HepG2 (cell line): Measurements from ENCODE around the gene FMNL2. TPM values are rescaled to one million over a fixed set of nuclear protein-coding genes. Genes with fewer than 3 reads are reported as not detected.

Experiments used
- ATAC-seq: fragments of 200-7000 bp; cut with Tn5 transposase; 3 replicates; pipeline ENCODE4 v1.9.1; 2020; ENCODE audit warnings: mild to moderate bottlenecking, moderate library complexity
- BruUV-seq: library from RNA; stranded (reverse); fragments of 400-500 nt; replicated peaks from 2 replicates; lab custom pipeline; 2021; lab: Mats Ljungman, UMichigan
- CTCF ChIA-PET: fragments of 300-600 bp; formaldehyde crosslinking; extraction: SDS; loops from one replicate; lab custom pipeline; 2021; ENCODE audit warnings: low total read pairs, inconsistent platforms, low intra/inter-chr PET ratio; lab: Yijun Ruan, JAX
- POLR2A ChIA-PET: fragments of 350-600 bp; sonication (Branson Sonifier 250); formaldehyde crosslinking; loops from one replicate; lab custom pipeline; 2020; ENCODE audit warnings: antibody characterized with exemption, inconsistent platforms; lab: Yijun Ruan, JAX
- DNase-seq: peaks from one replicate; pipeline ENCODE4 v3.0.0-alpha.2; 2015; ENCODE audit warnings: low spot score
- FAIRE-seq: peaks from 3 replicates; lab custom pipeline; 2011; peaks lifted over from hg19 to GRCh38; lab: Jason Lieb, UNC
- H2AFZ ChIP-seq: one replicate; pipeline ENCODE4 v1.6.1; 2011; ENCODE audit warnings: low read length, inconsistent platforms
- H3K27ac ChIP-seq: fragments of 300-600 bp; 3 replicates; pipeline ENCODE4 v1.8.0; 2011; ENCODE audit warnings: mixed run types, mild to moderate bottlenecking, mixed read lengths, low read length, inconsistent platforms; ENCODE audit not compliant: insufficient read depth; ENCODE audit errors: extremely low read length
- H3K27me3 ChIP-seq, 2 experiments: fragments of 200-600 bp in 1 of 2; 2 replicates in 1 of 2; 3 replicates in 1 of 2; pipeline versions ENCODE4 v1.6.0 to v1.8.0; 2011; ENCODE audit warnings: low read length in 2 of 2, mild to moderate bottlenecking in 2 of 2, moderate library complexity in 2 of 2, inconsistent platforms in 1 of 2; ENCODE audit not compliant: insufficient read depth in 2 of 2, control insufficient read depth in 1 of 2
- H3K36me3 ChIP-seq, 2 experiments: fragments of 200-600 bp in 1 of 2; replicated peaks in 1 of 2; 2 replicates in 1 of 2; 3 replicates in 1 of 2; pipeline versions ENCODE4 v1.5.1 to v1.8.0; 2011; ENCODE audit warnings: low read length in 2 of 2, inconsistent platforms in 1 of 2; ENCODE audit not compliant: insufficient read depth in 2 of 2, control insufficient read depth in 1 of 2
- H3K4me1 ChIP-seq: 2 replicates; pipeline ENCODE4 v1.5.1; 2012; ENCODE audit warnings: low read length, inconsistent platforms; ENCODE audit not compliant: insufficient read depth
- H3K4me2 ChIP-seq: 2 replicates; pipeline ENCODE4 v1.6.0; 2011; ENCODE audit warnings: low read depth, low read length, inconsistent platforms
- H3K4me3 ChIP-seq, 3 experiments: fragments of 200-600 bp in 1 of 3; sonication (generic), shearing (Covaris generic) in 1 of 3; replicated peaks in 1 of 3; 2 replicates each; pipeline ENCODE4 v1.5.1; 2011 to 2016; ENCODE audit warnings: low read length in 3 of 3, inconsistent platforms in 2 of 3, low read depth in 2 of 3, mild to moderate bottlenecking in 2 of 3, control low read depth in 1 of 3, mixed read lengths in 1 of 3; ENCODE audit not compliant: insufficient read depth in 1 of 3
- H3K79me2 ChIP-seq: one replicate; pipeline ENCODE4 v1.6.1; 2011; ENCODE audit warnings: low read length, inconsistent platforms; ENCODE audit not compliant: insufficient read depth
- H3K9ac ChIP-seq: 2 replicates; pipeline ENCODE4 v1.6.0; 2011; ENCODE audit warnings: mild to moderate bottlenecking, low read depth, low read length, inconsistent platforms; ENCODE audit not compliant: insufficient read depth
- H3K9me3 ChIP-seq: 2 replicates; pipeline ENCODE4 v1.5.1; 2012; ENCODE audit warnings: mild to moderate bottlenecking, low read length
- H4K20me1 ChIP-seq: 2 replicates; pipeline ENCODE4 v1.6.0; 2011; ENCODE audit warnings: inconsistent platforms, mild to moderate bottlenecking, low read length, moderate library complexity; ENCODE audit not compliant: insufficient read depth
- DNMT1 ChIP-seq: sonication (generic); formaldehyde crosslinking; IDR thresholded peaks from 2 replicates; pipeline ENCODE4 v1.5.1; 2020; ENCODE audit warnings: mild to moderate bottlenecking, missing genetic modification reagents
- FIP1L1 ChIP-seq: fragments of 200-400 bp; formaldehyde crosslinking; IDR thresholded peaks from 2 replicates; pipeline ENCODE4 v1.6.1; 2018; ENCODE audit warnings: low read depth, mild to moderate bottlenecking, low read length, moderate library complexity, borderline replicate concordance; ENCODE audit not compliant: insufficient read depth
- FOXK1 ChIP-seq: sonication (generic); formaldehyde crosslinking; IDR thresholded peaks from 2 replicates; pipeline ENCODE4 v1.4.0; 2020; ENCODE audit warnings: low read depth, missing genetic modification reagents, borderline replicate concordance
- HES4 ChIP-seq: sonication (generic); formaldehyde crosslinking; IDR thresholded peaks from 2 replicates; pipeline ENCODE4 v1.9.0; 2021; ENCODE audit warnings: mild to moderate bottlenecking, missing genetic modification reagents, borderline replicate concordance
- IKZF1 ChIP-seq: fragments of 450-650 bp; IDR thresholded peaks from 2 replicates; pipeline ENCODE4 v1.7.1; 2016
- KDM1A ChIP-seq: IDR thresholded peaks from 2 replicates; pipeline ENCODE4 v1.6.1; 2016; ENCODE audit warnings: missing compliant biosample characterization
- RBM22 ChIP-seq: fragments of 200-400 bp; formaldehyde crosslinking; optimal IDR thresholded peaks from 2 replicates; pipeline ENCODE3; 2017; ENCODE audit warnings: mild to moderate bottlenecking, low read length, moderate library complexity
- SMAD1 ChIP-seq: sonication (generic); formaldehyde crosslinking; IDR thresholded peaks from 2 replicates; pipeline ENCODE4 v1.4.0; 2020; ENCODE audit warnings: missing genetic modification reagents, low read depth, mild to moderate bottlenecking, borderline replicate concordance
- TIGD3 ChIP-seq: sonication (generic); formaldehyde crosslinking; IDR thresholded peaks from 2 replicates; pipeline ENCODE4 v1.5.1; 2020; ENCODE audit warnings: mild to moderate bottlenecking, missing genetic modification reagents, borderline replicate concordance
- ZNF251 ChIP-seq: sonication (generic); formaldehyde crosslinking; IDR thresholded peaks from 2 replicates; pipeline ENCODE4 v1.9.0; 2021; ENCODE audit warnings: mild to moderate bottlenecking, missing genetic modification reagents
- ZNF737 ChIP-seq: sonication (generic); formaldehyde crosslinking; IDR thresholded peaks from 2 replicates; pipeline ENCODE4 v1.5.0; 2020; ENCODE audit warnings: missing genetic modification reagents, mild to moderate bottlenecking, borderline replicate concordance
- WGBS: methylation state at CpG from one replicate; pipeline ENCODE4 v1.1.6; 2017; ENCODE audit warnings: low lambda C conversion rate; 5-methylcytosine and 5-hydroxymethylcytosine counted together
- in situ Hi-C: cut with HindIII; loops from 2 replicates; pipeline ENCODE4 v1.10.0; 2017; ENCODE audit warnings: low pct_unique_long_range_greater_than_20kb; ENCODE audit not compliant: extremely low pct_ligation_motif_present
- intact Hi-C: fragments of 100-400 bp; cut with micrococcal nuclease; formaldehyde crosslinking; loops from one replicate; pipeline ENCODE4 v1.10.0; 2022; ENCODE audit not compliant: unreplicated experiment
- polyA plus RNA-seq, 8 experiments: library from polyadenylated mRNA; depleted of rRNA in 3 of 8; stranded (reverse) in 7 of 8; unstranded in 1 of 8; fragments of >200 nt; fragmentation: Illumina TruSeq in 4 of 8; extraction: Trizol in 4 of 8; gene quantifications; 2 replicates each; pipeline versions ENCODE4 v1.2.1 to v1.2.3, GENCODE V29; 2011 to 2016; ENCODE audit warnings: low read depth in 4 of 8, missing spikeins in 1 of 8, mixed read lengths in 1 of 8; ENCODE audit not compliant: insufficient read depth in 1 of 8
- total RNA-seq, 5 experiments: library from RNA; depleted of rRNA; stranded (reverse); fragments of >200 nt; fragmentation: Illumina TruSeq; extraction: Trizol; gene quantifications; 2 replicates each; pipeline ENCODE4 v1.2.3, GENCODE V29; 2016; ENCODE audit warnings: low read depth in 1 of 5

FMNL2 gene
- total and polyA plus RNA-seq, 2 of the 13 experiments (the other 11 are each of a cell fraction or from before 2014, with no cell fraction given) = 66.5 to 67.7 TPM

- H3K9ac ChIP-seq = no peak overlapping the region
- DNase-seq (no peak), FAIRE-seq (no peak), ATAC-seq (no peak)
- no TSS peak for BruUV-seq
- peaks cover 34% of the 10 kb centered on the region for H3K4me1 ChIP-seq
- 95% methylated on average over 4 of the region's 4 CpGs for WGBS
- intact Hi-C loops = no loop called here
- H2AFZ ChIP-seq = no peak overlapping the region
- CTCF ChIA-PET = no interaction called here
- in situ Hi-C loops = no loop called here
- peaks cover 98% of the 10 kb centered on the region for H3K79me2 ChIP-seq
- H3K36me3 ChIP-seq = no peaks in the 10 kb centered on the region; a peak in 2 of 5 replicates
- no peak overlapping the region for H3K4me2 ChIP-seq
- peaks cover 7% of the 10 kb centered on the region; the same call in 1 of the 2 replicates for H4K20me1 ChIP-seq
- TF ChIP-seq IKZF1 = no peak
- TF ChIP-seq DNMT1 = no peak
- TF ChIP-seq ZNF737 (CRISPR knock-in tag) = no peak
- no peak for TF ChIP-seq ZNF251 (CRISPR knock-in tag)
- no peak for TF ChIP-seq FIP1L1
- no peak for TF ChIP-seq SMAD1 (CRISPR knock-in tag)
- TF ChIP-seq RBM22 = peak; percentile 20
- no peak for TF ChIP-seq HES4
- TF ChIP-seq, all 625 proteins: peak for 1
- Histone ChIP-seq H3K27me3 (no peaks in the 10 kb centered on the region), H3K9me3 (no peaks in the 10 kb centered on the region), H3K27ac (no peak overlapping the region), H3K4me3 (no peak overlapping the region)
- POLR2A ChIA-PET = interaction anchor here (1.2 kb wide), 1 partner anchor 9 kb away, joined by 3 read pairs; no protein-coding TSS in a partner anchor
These were observed 61.1 kb downstream of the FMNL2 start for GRCh38 chr2:152396051-152396511.

- Histone ChIP-seq H3K9me3 (no peaks in the 10 kb centered on the region), H3K4me3 (no peak overlapping the region), H3K27me3 (no peaks in the 10 kb centered on the region), H3K27ac (no peak overlapping the region), H3K9ac (no peak overlapping the region), H3K4me1 (peaks cover 36% of the 10 kb centered on the region), H3K36me3 (no peaks in the 10 kb centered on the region; a peak in 2 of 5 replicates), H4K20me1 (peaks cover 7% of the 10 kb centered on the region; the same call in 1 of the 2 replicates), H2AFZ (no peak overlapping the region), H3K79me2 (peaks cover 98% of the 10 kb centered on the region), H3K4me2 (no peak overlapping the region)
- ATAC-seq (no peak), FAIRE-seq (no peak), DNase-seq (no peak)
- intact Hi-C loops = no loop called here
- ChIA-PET POLR2A (no interaction called here), CTCF (no interaction called here)
- 91% methylated on average over 2 of the region's 2 CpGs for WGBS
- in situ Hi-C loops = no loop called here
- no TSS peak for BruUV-seq
- TF ChIP-seq FOXK1 (CRISPR knock-in tag) (no peak), TIGD3 (CRISPR knock-in tag) (no peak), KDM1A (no peak)
These were observed 61.8 kb downstream of the FMNL2 start for GRCh38 chr2:152396763-152397162.
